GM19099 (cell line): ENCODE measurements around the gene BAIAP2.

Experiments
- POLR2A ChIP-seq: IDR thresholded peaks from 3 replicates; pipeline ENCODE4 v1.6.1; 2011; ENCODE audit warnings: low read depth; ENCODE audit not compliant: insufficient read length; ENCODE audit errors: extremely low read depth

BAIAP2 gene

GRCh38 chr17:81062014-81062780 is 27.2 kb downstream of the BAIAP2 start:
- TF ChIP-seq POLR2A, result no peak

GRCh38 chr17:81063106-81064093 is 28.4 kb downstream of the BAIAP2 start:
- no peak for TF ChIP-seq POLR2A

GRCh38 chr17:81064678-81065475 is 29.9 kb downstream of the BAIAP2 start:
- no peak for TF ChIP-seq POLR2A

GRCh38 chr17:81065500-81065899 is 30.5 kb downstream of the BAIAP2 start:
- TF ChIP-seq POLR2A, result no peak

- TF ChIP-seq POLR2A, result no peak
These were observed 31.1 kb downstream of the BAIAP2 start for GRCh38 chr17:81066072-81066471.

- TF ChIP-seq POLR2A, result no peak
These were observed 31.9 kb downstream of the BAIAP2 start for GRCh38 chr17:81066771-81067315.

- TF ChIP-seq POLR2A, result no peak
These were observed 32.5 kb downstream of the BAIAP2 start for GRCh38 chr17:81067391-81067811.

GRCh38 chr17:81068411-81069134 is 33.6 kb downstream of the BAIAP2 start:
- TF ChIP-seq POLR2A, result no peak

GRCh38 chr17:81069135-81069645 is 34.2 kb downstream of the BAIAP2 start:
- no peak for TF ChIP-seq POLR2A

- no peak for TF ChIP-seq POLR2A
These were observed 35.7 kb downstream of the BAIAP2 start for GRCh38 chr17:81070541-81071246.

GRCh38 chr17:81071761-81072741 is 37.1 kb downstream of the BAIAP2 start:
- TF ChIP-seq POLR2A, result no peak
